ENCODE data around the gene HOXC5.

HOXC5 gene

DNA sequence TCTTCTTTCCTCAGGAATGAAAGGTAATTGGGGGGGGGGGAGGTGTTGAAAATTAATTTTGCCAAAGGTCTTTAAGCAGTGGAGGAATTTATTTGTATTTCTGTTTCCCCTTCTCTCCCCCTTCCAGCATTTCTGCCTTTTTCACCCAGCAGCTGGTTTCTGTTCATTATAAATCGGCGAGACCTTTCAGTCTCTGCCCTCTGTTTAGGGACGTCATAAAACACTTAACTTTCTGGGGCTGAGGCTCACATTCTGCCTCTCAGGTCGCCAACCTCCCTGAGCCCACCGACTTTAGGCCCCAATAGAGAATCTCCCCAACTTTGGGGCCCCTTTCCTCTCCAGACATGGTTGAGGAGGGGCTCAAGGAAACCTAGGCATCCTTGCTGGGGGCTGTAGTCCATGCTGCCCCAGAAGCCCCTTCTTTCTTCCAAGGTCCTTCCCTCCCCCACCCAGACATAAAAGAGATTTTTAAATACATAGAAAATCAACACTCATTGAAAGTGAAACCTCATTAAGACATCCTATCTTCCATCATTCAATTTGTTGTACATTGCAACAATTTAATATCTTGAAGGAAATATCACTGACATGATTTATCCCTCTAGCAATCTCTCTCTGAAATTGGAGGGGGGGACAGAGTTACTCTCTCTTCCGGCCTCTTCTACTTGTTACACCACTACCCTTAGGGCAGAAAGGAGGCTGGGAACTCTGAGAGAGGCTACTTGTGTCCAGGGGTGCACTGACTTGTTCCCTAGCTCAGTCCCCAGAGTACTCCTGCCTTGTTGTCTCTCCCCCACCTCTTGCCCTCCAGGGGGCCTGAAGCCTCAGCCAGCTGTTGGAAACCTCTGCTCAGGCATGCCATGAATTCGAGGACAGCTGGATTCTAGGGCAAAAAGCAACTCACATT, 7.1 kb upstream of the HOXC5 start:
- H3K4me1 ChIP-seq (ENCODE audit: low read length), result no peaks in the 10 kb centered on the region
- no peaks in the 10 kb centered on the region for H3K79me2 ChIP-seq (ENCODE audit: low read length)
- TF ChIP-seq EZH2phosphoT487 (IDR thresholded peaks at IDR 0.05; ENCODE audit: low read length) (no peak), EZH2 (optimal IDR thresholded peaks at IDR 0.05; ENCODE audit: low read depth, low read length) (no peak)
- TF ChIP-seq, protein P1, sequence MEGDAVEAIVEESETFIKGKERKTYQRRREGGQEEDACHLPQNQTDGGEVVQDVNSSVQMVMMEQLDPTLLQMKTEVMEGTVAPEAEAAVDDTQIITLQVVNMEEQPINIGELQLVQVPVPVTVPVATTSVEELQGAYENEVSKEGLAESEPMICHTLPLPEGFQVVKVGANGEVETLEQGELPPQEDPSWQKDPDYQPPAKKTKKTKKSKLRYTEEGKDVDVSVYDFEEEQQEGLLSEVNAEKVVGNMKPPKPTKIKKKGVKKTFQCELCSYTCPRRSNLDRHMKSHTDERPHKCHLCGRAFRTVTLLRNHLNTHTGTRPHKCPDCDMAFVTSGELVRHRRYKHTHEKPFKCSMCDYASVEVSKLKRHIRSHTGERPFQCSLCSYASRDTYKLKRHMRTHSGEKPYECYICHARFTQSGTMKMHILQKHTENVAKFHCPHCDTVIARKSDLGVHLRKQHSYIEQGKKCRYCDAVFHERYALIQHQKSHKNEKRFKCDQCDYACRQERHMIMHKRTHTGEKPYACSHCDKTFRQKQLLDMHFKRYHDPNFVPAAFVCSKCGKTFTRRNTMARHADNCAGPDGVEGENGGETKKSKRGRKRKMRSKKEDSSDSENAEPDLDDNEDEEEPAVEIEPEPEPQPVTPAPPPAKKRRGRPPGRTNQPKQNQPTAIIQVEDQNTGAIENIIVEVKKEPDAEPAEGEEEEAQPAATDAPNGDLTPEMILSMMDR (IDR thresholded peaks at IDR 0.05; ENCODE audit: low read length), result no peak

DNA sequence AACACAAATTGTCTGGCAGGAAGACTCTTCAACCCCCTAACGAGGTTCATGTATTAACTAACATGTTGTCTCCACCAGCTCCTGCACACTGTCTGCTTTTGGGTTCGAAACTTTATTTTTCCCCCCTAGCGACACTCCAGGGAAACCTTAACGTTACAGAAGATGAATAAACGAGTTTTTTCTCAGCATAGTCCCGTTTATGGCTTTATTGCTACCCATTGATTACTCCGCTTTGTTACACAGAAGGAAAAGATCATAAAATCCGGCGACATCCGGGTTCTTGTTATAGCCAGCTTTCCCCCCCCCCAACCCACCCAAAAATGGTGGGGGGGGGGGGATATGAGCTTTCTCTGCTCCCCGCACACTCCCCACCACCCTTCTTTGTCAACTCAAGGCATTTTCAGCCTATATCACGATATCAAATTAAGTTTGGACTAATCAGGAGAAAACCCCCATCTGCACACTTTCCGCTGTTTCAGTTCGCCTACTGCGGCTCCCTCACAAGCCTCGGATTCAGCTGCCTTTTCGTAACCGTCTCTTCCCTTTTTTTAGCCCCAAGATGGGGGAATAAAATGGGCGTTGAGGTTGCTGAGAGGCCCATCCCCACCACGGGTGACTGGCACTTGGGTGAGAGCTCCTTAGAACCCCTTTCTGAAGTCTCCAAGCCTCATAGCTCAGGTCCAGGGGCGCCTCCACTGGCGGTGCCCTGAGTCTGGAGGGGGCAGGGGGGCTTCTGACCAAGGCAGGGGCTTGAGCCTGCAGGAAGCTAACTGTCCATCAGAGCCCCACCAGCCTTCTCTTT, 6.0 kb upstream of the HOXC5 start:
- Histone ChIP-seq H3K79me2 (ENCODE audit: low read length) (no peaks in the 10 kb centered on the region), H3K9me3 (replicated peaks; ENCODE audit: insufficient read depth, low read length) (no peaks in the 10 kb centered on the region), H3K4me1 (ENCODE audit: low read length) (no peaks in the 10 kb centered on the region), H3K4me3 (ENCODE audit: low read length) (no peak overlapping the region), H2AFZ (ENCODE audit: low read length) (no peak overlapping the region), H3K4me2 (ENCODE audit: low read depth, low read length) (no peak overlapping the region), H3K9me2 (replicated peaks; ENCODE audit: insufficient read depth, low read length) (no peaks in the 10 kb centered on the region), H3K27me3 (replicated peaks; ENCODE audit: insufficient read depth, low read length) (peaks cover 99% of the 10 kb centered on the region), H3K36me3 (replicated peaks; ENCODE audit: insufficient read depth, low read length) (no peaks in the 10 kb centered on the region), H3F3A (ENCODE audit: insufficient read depth, low read length) (no peaks in the 10 kb centered on the region), H3K27ac (ENCODE audit: low read length) (no peak overlapping the region), H4K20me1 (ENCODE audit: insufficient read depth, low read length) (no peaks in the 10 kb centered on the region), H3K9ac (ENCODE audit: low read length) (no peak overlapping the region)
- TF ChIP-seq EZH2 (optimal IDR thresholded peaks at IDR 0.05; ENCODE audit: low read depth, low read length) (no peak), EZH2phosphoT487 (IDR thresholded peaks at IDR 0.05; ENCODE audit: low read length) (no peak)
- TF ChIP-seq, protein P1 (IDR thresholded peaks at IDR 0.05; ENCODE audit: low read length), result no peak
- DNase-seq, result no peak

More for the DNA sequence above, 7.1 kb upstream of the HOXC5 start:
- Histone ChIP-seq H3K27me3 (replicated peaks; ENCODE audit: insufficient read depth, low read length) (peaks cover 99% of the 10 kb centered on the region), H2AFZ (ENCODE audit: low read length) (no peak overlapping the region), H3K36me3 (replicated peaks; ENCODE audit: insufficient read depth, low read length) (no peaks in the 10 kb centered on the region), H3K4me3 (ENCODE audit: low read length) (no peak overlapping the region), H3K27ac (ENCODE audit: low read length) (no peak overlapping the region), H4K20me1 (ENCODE audit: insufficient read depth, low read length) (no peaks in the 10 kb centered on the region), H3K9me2 (replicated peaks; ENCODE audit: insufficient read depth, low read length) (no peaks in the 10 kb centered on the region), H3K9me3 (replicated peaks; ENCODE audit: insufficient read depth, low read length) (no peaks in the 10 kb centered on the region), H3F3A (ENCODE audit: insufficient read depth, low read length) (no peaks in the 10 kb centered on the region), H3K4me2 (ENCODE audit: low read depth, low read length) (no peak overlapping the region), H3K9ac (ENCODE audit: low read length) (no peak overlapping the region)
- no peak for DNase-seq

DNA sequence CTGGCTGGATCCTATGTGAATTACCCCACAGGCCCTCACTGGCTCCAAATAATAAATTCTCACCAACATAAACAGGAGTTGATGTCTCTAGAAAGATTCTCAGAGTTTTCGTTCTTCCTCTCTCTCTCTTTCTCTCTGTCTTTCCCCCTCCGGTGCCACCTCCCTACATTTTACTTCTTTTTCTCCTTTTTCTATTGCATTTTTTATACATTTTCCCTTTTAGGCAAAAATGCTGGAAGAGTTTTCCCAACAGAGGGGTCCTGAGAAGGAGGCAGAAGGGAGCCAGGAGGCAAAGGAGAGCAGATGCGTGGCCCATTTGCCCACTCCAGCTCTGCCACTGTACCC, 5.4 kb upstream of the HOXC5 start:
- no peak for DNase-seq
- Histone ChIP-seq H3K4me3 (ENCODE audit: low read length) (no peak overlapping the region), H3K9me2 (replicated peaks; ENCODE audit: insufficient read depth, low read length) (no peaks in the 10 kb centered on the region), H3K79me2 (ENCODE audit: low read length) (no peaks in the 10 kb centered on the region), H4K20me1 (ENCODE audit: insufficient read depth, low read length) (no peaks in the 10 kb centered on the region), H3K9me3 (replicated peaks; ENCODE audit: insufficient read depth, low read length) (no peaks in the 10 kb centered on the region), H3K4me1 (ENCODE audit: low read length) (no peaks in the 10 kb centered on the region), H3K27me3 (replicated peaks; ENCODE audit: insufficient read depth, low read length) (peaks cover 99% of the 10 kb centered on the region), H3K4me2 (ENCODE audit: low read depth, low read length) (no peak overlapping the region), H3F3A (ENCODE audit: insufficient read depth, low read length) (no peaks in the 10 kb centered on the region), H3K36me3 (replicated peaks; ENCODE audit: insufficient read depth, low read length) (no peaks in the 10 kb centered on the region), H2AFZ (ENCODE audit: low read length) (no peak overlapping the region), H3K9ac (ENCODE audit: low read length) (no peak overlapping the region), H3K27ac (ENCODE audit: low read length) (no peak overlapping the region)
- TF ChIP-seq EZH2phosphoT487 (IDR thresholded peaks at IDR 0.05; ENCODE audit: low read length) (no peak), EZH2 (optimal IDR thresholded peaks at IDR 0.05; ENCODE audit: low read depth, low read length) (no peak)
- TF ChIP-seq, protein P1 (IDR thresholded peaks at IDR 0.05; ENCODE audit: low read length), result no peak
